Measurements from ENCODE around the gene PAX8.

The PAX8 gene

GRCh38 chr2:113236367-113237159 lies 42.2 kb downstream of the PAX8 start:
- DNase-seq (ENCODE audit: low read depth): no peak

DNA sequence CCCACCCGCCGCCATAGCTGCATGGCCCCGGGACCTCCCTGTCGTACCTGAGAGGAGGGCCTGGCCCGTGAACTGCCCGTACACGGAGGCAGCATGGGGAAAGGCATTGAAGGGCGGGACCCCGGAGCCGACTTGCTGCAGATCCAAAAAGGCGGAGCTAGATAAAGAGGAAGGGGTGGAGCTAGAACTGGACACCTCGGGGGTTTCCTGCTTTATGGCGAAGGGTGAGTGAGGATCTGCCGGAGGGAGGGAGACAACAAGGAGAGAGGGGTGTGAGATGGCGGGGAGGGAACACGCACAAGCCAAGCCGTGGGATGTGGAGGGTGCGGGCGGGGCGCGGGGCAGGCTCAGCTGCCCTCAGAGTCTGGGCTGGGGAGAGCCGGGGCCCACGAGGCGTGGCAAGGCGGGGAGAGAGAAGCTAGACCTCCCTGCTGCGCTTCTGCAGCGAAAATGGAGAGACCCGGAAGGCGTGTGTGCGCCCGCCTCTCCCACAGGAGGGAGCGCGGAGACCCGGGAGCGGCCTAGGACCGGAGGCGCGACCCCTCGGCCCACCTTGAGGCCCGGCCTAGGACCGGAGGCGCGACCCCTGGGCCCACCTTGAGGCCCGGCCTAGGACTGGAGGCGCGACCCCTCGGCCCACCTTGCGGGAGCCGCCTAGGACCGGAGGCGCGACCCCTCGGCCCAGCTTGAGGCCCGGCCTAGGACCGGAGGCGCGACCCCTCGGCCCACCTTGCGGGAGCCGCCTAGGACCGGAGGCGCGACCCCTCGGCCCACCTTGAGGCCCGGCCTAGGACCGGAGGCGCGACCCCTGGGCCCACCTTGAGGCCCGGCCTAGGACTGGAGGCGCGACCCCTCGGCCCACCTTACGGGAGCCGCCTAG lies 43.1 kb downstream of the PAX8 start:
- DNase-seq (ENCODE audit: low read depth): peak; percentile 39

GRCh38 chr2:113234721-113235346 lies 43.9 kb downstream of the PAX8 start:
- no peak for DNase-seq (ENCODE audit: low read depth)

DNA sequence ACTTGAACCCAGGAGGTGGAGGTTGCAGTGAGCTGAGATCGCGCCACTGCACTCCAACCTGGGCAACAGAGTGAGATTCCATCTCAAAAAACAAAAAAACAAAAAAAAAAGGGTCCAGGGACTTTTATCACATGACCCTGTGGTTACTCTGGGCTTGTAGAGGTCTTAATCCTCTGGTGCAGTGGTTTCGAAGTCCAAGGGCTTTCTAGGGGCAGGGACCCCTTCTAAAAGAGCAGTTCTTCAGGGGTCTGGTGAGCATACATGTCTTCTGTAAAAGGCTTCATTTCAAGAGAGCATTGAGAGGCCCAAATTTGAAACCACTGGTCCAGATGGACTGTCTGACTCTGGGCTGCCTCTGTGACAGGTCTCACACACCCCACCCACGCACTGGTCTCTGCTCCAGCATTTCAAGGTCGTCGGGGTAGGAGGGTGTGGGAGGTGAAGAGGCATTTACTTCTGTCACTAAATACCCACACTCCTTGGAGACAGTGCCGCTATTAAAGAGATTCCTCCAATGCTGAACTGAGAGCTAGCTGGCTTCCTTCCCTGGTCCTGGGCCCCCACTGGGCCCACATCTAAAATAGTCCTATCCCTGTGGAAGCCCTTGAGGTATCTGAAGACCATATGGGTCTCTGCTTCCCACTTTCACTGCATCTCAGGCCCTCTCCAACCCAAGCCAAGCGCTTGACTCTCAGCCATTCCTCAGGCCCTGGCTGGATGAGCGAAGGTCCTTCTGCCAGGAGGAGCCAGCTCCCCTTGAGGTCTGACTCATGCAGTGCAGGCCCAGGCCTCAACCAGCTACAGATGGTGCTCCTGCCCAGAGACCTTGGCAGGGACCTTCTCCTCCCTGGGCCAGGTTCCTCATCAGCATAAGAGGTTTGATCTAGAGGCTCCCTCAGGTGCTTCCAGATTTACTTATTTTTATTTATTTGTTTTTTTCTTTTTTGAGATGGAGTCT lies 44.8 kb downstream of the PAX8 start:
- DNase-seq (ENCODE audit: low read depth): no peak

DNA sequence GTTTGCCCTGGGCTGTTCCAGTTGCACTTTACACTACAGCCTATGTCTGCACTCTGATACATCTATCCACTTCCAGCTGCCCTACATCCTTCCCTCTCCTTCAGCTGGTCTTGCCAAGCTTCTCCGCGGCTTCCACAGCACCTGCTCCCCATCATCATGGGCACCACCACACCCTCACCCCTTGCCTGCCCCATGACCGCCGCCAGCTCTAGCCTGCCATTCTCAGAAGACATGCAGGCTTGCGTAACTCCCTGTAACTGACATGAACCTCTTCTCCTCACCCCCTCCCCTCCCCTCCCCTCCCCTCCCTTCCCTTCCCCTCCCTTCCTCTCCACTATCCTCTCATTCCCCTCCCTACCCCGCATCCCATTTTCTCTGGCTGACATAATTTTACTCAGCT lies 46.0 kb downstream of the PAX8 start:
- DNase-seq (ENCODE audit: low read depth): no peak

- DNase-seq (ENCODE audit: low read depth): no peak
Observed at GRCh38 chr2:113232123-113232522, 46.6 kb downstream of the PAX8 start.

DNA sequence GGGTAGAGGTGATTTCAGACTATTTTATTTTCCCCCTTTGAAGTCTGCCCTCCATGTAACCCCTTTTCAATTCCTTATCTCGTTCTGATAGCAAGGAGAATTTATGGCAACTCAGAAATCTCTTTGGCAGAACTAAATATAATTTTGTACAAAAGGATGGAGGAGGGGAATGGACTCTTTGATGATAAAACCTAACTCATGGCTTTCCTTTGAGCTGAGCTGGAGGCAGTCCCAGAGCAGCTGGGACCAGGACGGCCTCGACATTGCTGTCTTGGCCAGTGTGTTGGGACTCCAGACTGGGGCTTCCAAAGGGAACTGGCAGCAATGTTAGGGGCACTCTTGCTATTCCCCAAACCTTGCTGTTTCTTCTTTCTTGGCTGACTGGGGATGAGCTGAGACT lies 47.7 kb downstream of the PAX8 start:
- no peak for DNase-seq (ENCODE audit: low read depth)

- DNase-seq (ENCODE audit: low read depth): no peak
Observed at GRCh38 chr2:113230531-113230930, 48.2 kb downstream of the PAX8 start.

- no peak for DNase-seq (ENCODE audit: low read depth)
Observed at GRCh38 chr2:113229795-113230194, 48.9 kb downstream of the PAX8 start.

DNA sequence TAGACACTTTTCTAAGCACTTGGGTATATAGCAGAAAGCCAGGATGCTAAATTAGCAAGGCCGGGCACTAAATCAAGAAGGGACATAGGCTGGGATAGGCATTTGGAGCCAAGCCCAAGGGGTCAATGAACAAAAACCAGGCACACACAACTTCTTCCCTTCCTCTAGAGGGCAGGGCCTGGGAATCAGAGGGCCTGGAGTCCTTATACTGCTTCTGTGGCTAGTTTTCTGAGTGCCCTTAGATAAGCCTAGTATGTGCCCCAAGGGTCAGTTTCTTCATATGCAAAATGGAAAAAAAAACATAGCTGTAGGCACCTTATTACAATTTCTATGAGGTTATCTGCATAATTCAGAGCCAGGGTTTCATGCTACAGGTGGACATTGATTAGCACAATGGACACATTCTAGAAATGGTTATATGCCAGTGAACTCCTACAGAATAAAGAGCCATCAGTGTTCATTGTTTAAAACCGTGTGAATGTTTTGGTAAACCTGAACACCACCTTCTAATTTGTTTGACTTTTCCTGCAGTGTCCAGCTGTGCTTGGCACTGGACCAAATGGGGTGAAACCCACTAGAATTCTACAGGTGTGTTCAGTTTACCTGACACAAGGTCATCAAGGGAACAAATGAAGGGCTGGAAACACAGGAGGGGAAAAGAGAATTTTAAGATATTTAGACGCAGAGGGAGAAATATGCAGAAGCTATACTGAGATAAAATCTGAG lies 49.6 kb downstream of the PAX8 start:
- no peak for DNase-seq (ENCODE audit: low read depth)

GRCh38 chr2:113228351-113228750 lies 50.4 kb downstream of the PAX8 start:
- no peak for DNase-seq (ENCODE audit: low read depth)

DNA sequence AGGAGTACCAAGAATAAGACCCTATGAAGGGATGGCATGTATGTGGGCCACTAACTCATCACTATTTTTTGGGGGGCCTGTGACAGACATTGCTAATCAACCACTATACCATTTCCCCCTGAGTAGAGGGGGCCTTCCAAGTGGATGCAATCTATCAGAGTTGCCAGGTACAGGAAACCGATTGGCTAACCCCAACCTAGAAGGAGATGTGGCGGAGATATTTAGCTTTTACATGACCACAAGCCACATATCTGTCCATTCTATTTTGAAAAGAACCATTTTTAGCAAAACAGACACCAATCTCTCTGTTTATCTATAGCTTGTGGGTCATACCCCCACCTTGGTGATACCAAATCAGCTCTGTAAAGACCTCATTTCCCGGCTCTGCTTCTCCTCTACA lies 51.0 kb downstream of the PAX8 start:
- DNase-seq (ENCODE audit: low read depth): no peak

DNA sequence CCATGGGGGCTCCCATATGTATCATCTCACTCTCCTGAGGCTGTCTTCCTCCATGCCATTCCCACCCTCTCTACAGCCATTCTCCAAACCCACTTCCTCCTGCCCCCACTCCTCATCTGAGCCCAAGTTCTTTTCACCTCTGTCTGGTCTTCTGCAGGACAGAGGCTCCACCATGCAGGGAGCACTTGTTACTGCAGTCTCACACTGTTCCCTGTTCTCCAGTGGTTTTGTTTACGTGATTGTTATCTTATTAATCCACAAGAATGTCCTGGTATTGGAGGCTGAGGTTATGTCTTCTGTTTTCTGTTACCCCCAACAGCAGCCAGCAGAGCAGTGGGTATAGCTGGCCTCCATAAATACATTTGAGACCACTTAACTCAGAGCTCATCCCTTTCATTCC lies 51.4 kb downstream of the PAX8 start:
- no peak for DNase-seq (ENCODE audit: low read depth)

- no peak for DNase-seq (ENCODE audit: low read depth)
Observed at GRCh38 chr2:113226462-113226861, 52.3 kb downstream of the PAX8 start.

- no peak for DNase-seq (ENCODE audit: low read depth)
Observed at GRCh38 chr2:113225263-113226259, 53.2 kb downstream of the PAX8 start.

DNA sequence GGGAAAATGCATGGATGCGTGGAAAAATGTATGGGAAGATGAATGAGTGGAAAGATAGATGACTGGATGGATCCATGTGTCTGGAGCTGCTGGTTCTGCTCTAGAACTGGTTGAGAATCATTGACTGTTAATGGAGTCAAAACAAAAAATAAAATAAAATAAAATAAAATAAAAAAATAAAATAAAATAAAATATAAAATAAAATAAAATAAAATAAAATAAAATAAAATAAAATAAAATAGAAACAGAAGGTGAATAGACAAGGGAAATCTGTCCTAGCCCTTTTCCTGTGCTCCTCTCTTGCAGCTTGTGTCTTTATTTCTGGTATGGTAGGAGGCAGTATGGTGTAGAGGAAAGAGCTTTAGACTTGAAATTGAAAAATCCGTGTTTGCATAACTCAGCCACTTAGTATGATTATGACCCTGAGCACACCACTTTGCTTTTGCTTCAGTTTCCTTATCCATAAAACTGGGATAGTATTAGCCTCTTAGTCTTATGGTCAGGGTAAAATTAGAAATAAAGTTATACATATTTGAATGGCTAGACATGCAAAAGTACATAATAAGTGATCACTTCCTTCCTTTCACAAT lies 54.0 kb downstream of the PAX8 start:
- no peak for DNase-seq (ENCODE audit: low read depth)

DNA sequence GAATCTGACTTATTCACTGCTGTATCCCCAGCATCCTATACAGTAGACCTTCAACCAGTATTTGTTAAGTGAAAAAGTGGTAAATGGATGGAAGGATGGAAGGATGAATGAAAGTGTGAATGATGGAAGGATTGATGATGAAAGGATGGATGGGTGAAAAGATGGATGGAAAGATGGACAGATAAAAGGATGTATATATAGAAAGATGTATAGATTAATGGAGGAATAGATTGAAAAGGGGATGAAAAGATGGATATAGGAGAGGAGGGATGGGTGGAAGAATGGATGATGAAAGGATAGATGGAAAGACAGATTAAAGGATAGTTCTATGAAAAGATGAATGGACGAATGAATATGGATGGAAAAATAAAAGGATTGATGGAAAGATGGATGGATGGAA lies 54.9 kb downstream of the PAX8 start:
- no peak for DNase-seq (ENCODE audit: low read depth)

DNA sequence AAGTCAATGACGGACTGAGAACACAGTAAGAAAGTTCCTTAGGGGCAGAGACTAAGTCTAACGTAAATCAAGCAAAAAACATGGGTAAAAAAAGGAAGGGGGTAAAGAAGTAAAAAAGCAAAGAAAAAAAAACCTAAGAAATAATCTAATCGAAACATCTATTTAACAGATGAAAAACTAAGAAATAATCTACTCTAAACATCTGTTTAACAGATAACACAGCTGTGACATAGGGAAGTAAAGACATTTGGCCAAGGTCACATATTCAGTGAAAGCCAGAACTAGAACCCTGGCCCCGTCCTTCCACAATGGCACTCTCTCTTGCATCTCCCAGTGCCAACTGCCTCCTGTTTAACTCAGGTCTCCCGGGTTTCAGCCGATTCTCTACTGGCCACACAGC lies 56.9 kb downstream of the PAX8 start:
- DNase-seq (ENCODE audit: low read depth): no peak

- no peak for DNase-seq (ENCODE audit: low read depth)
Observed at GRCh38 chr2:113220970-113221708, 57.6 kb downstream of the PAX8 start.

Data from activated T-cell treated with anti-CD3 and anti-CD28 coated beads for 1 hour (primary cell).